Osteoblast (primary cell): ENCODE measurements around the gene JAZF1. TPM values are rescaled to one million over a fixed set of nuclear protein-coding genes. Genes with fewer than 3 reads are reported as not detected.

Experiments
- DNase-seq: peaks from one replicate; pipeline ENCODE4 v3.0.0; 2011; ENCODE audit warnings: low spot score, mixed read lengths; ENCODE audit not compliant: insufficient read length; ENCODE audit errors: missing footprints
- H2AFZ ChIP-seq: 2 replicates; pipeline ENCODE4 v1.6.0; 2011; ENCODE audit warnings: mild to moderate bottlenecking, low read length
- H3K27ac ChIP-seq: 2 replicates; pipeline ENCODE4 v1.5.1; 2011; ENCODE audit warnings: mild to moderate bottlenecking, low read depth, low read length, moderate library complexity
- H3K27me3 ChIP-seq: 2 replicates; pipeline ENCODE4 v1.6.0; 2012; ENCODE audit warnings: mild to moderate bottlenecking, control low read depth, inconsistent platforms, low read length, moderate library complexity; ENCODE audit not compliant: insufficient read depth
- H3K36me3 ChIP-seq: 2 replicates; pipeline ENCODE4 v1.5.1; 2011; ENCODE audit warnings: mild to moderate bottlenecking, low read length, control low read depth, moderate library complexity; ENCODE audit not compliant: insufficient read depth
- H3K4me1 ChIP-seq: 2 replicates; pipeline ENCODE4 v1.5.1; 2011; ENCODE audit warnings: mild to moderate bottlenecking, low read length, control low read depth, moderate library complexity; ENCODE audit not compliant: insufficient read depth
- H3K4me2 ChIP-seq: 2 replicates; pipeline ENCODE4 v1.6.0; 2011; ENCODE audit warnings: mild to moderate bottlenecking, low read length; ENCODE audit not compliant: insufficient read depth
- H3K4me3 ChIP-seq: fragments of 200-600 bp; sonication (generic); 3 replicates; pipeline ENCODE4 v1.5.1; 2012; ENCODE audit warnings: mild to moderate bottlenecking, low read length, inconsistent platforms; ENCODE audit not compliant: insufficient read depth
- H3K79me2 ChIP-seq: 2 replicates; pipeline ENCODE4 v1.6.0; 2012; ENCODE audit warnings: mild to moderate bottlenecking, low read length, control low read depth, inconsistent platforms; ENCODE audit not compliant: insufficient read depth
- H3K9me3 ChIP-seq: 2 replicates; pipeline ENCODE4 v1.5.1; 2011; ENCODE audit warnings: low read depth, low read length, control low read depth
- H4K20me1 ChIP-seq: 2 replicates; pipeline ENCODE4 v1.6.0; 2012; ENCODE audit warnings: mild to moderate bottlenecking, low read length, control low read depth; ENCODE audit not compliant: insufficient read depth
- CTCF ChIP-seq: IDR thresholded peaks from 2 replicates; pipeline ENCODE4 v1.5.1; 2011; ENCODE audit warnings: mild to moderate bottlenecking, low read depth, low read length, moderate library complexity; ENCODE audit errors: extremely low read depth
- total RNA-seq: library from RNA; depleted of rRNA; stranded (reverse); fragments of >200 nt; gene quantifications from 2 replicates; pipeline ENCODE4 v1.2.3, GENCODE V29; 2012

Gene JAZF1
- total RNA-seq, 1 donor = 15.9 TPM

GRCh38 chr7:28187012-28187411 is 6.4 kb upstream of the JAZF1 start:
- H3K4me3 ChIP-seq = no peak overlapping the region
- H2AFZ ChIP-seq = no peak overlapping the region
- no peaks in the 10 kb centered on the region for H3K9me3 ChIP-seq
- TF ChIP-seq CTCF = no peak
- H3K27ac ChIP-seq = no peak overlapping the region
- H3K36me3 ChIP-seq = no peaks in the 10 kb centered on the region
- no peak for DNase-seq
- H3K27me3 ChIP-seq = no peaks in the 10 kb centered on the region
- no peaks in the 10 kb centered on the region for H3K79me2 ChIP-seq
- no peaks in the 10 kb centered on the region for H4K20me1 ChIP-seq
- H3K4me1 ChIP-seq = peaks cover 9% of the 10 kb centered on the region
- no peak overlapping the region for H3K4me2 ChIP-seq

- no peak overlapping the region for H3K27ac ChIP-seq
- H3K27me3 ChIP-seq = no peaks in the 10 kb centered on the region
- no peak overlapping the region for H3K4me2 ChIP-seq
Observed at GRCh38 chr7:28183627-28184026, 3.0 kb upstream of the JAZF1 start.

DNA sequence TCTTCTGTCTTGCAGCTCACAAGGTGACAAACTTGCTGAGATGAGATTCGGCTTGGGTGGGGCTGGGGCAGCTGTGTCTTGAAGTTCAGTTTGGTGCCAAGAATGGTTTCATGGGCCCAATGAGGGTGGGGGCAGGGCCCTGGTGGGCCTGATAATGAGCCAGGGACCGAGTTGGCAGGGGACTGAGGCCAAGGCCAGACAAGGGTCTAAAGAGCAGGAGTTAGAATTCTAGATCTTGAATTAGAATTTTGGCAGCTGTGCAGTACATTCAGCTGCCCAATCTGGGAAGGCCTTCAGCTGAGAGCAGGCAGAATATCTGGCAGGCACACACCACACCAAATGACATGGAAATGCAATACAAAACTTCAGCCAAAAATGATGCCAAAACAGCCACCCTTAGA is 1.5 kb upstream of the JAZF1 start:
- Histone ChIP-seq H3K4me3 (no peak overlapping the region), H3K79me2 (peaks cover 21% of the 10 kb centered on the region), H4K20me1 (peaks cover 2% of the 10 kb centered on the region), H2AFZ (no peak overlapping the region), H3K36me3 (no peaks in the 10 kb centered on the region), H3K4me1 (peaks cover 20% of the 10 kb centered on the region), H3K4me2 (no peak overlapping the region), H3K27ac (no peak overlapping the region), H3K9me3 (no peaks in the 10 kb centered on the region), H3K27me3 (no peaks in the 10 kb centered on the region)
- DNase-seq = no peak
- TF ChIP-seq CTCF = no peak

More at GRCh38 chr7:28183627-28184026, 3.0 kb upstream of the JAZF1 start:
- no peaks in the 10 kb centered on the region for H3K9me3 ChIP-seq
- no peak overlapping the region for H2AFZ ChIP-seq
- no peak for DNase-seq
- peaks cover 15% of the 10 kb centered on the region for H3K4me1 ChIP-seq
- H3K79me2 ChIP-seq = peaks cover 8% of the 10 kb centered on the region
- H3K4me3 ChIP-seq = no peak overlapping the region
- no peaks in the 10 kb centered on the region for H3K36me3 ChIP-seq
- no peaks in the 10 kb centered on the region for H4K20me1 ChIP-seq
- no peak for TF ChIP-seq CTCF

- Histone ChIP-seq H3K79me2 (peaks cover 25% of the 10 kb centered on the region), H4K20me1 (peaks cover 2% of the 10 kb centered on the region), H3K4me2 (no peak overlapping the region), H3K4me1 (peaks cover 20% of the 10 kb centered on the region), H2AFZ (peak overlapping the region; percentile 61), H3K4me3 (no peak overlapping the region), H3K27me3 (no peaks in the 10 kb centered on the region), H3K9me3 (no peaks in the 10 kb centered on the region), H3K27ac (no peak overlapping the region), H3K36me3 (no peaks in the 10 kb centered on the region)
- TF ChIP-seq CTCF = no peak
- no peak for DNase-seq
Observed at GRCh38 chr7:28181416-28181815, 821 bp upstream of the JAZF1 start.
